ENCODE results near the gene THSD7B.

DNA sequence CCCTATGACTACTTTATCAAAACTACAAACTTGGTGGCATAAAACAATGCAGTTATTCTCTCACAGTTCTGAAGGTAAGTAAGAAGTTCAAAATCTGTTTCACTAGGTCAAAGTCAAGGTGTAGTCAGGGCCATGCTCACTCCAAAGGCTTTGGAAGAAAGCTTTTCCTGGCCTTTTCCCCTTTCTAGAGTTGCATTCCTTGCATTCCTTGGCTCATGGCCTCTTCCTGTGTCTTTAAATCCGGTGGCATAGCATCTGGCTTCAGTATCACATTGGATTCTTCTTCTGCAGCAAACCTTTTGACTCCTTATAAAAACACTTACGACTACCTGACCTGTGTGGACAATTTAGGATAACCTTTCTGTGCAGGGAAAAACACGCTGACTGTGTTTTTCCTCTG is 655.4 kb downstream of the THSD7B start:
- TF ChIP-seq, protein P1, sequence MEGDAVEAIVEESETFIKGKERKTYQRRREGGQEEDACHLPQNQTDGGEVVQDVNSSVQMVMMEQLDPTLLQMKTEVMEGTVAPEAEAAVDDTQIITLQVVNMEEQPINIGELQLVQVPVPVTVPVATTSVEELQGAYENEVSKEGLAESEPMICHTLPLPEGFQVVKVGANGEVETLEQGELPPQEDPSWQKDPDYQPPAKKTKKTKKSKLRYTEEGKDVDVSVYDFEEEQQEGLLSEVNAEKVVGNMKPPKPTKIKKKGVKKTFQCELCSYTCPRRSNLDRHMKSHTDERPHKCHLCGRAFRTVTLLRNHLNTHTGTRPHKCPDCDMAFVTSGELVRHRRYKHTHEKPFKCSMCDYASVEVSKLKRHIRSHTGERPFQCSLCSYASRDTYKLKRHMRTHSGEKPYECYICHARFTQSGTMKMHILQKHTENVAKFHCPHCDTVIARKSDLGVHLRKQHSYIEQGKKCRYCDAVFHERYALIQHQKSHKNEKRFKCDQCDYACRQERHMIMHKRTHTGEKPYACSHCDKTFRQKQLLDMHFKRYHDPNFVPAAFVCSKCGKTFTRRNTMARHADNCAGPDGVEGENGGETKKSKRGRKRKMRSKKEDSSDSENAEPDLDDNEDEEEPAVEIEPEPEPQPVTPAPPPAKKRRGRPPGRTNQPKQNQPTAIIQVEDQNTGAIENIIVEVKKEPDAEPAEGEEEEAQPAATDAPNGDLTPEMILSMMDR (IDR thresholded peaks at IDR 0.05) = no peak
- no peak for TF ChIP-seq POLR2AphosphoS5 (IDR thresholded peaks at IDR 0.05)

All from upper lobe of left lung (tissue), 4 donors.